ENCODE measurements around the gene RFNG. TPM values are rescaled to one million over a fixed set of nuclear protein-coding genes. Genes with fewer than 3 reads are reported as not detected.

RFNG gene
- total RNA-seq, 1 donor from 2014 or later, result 43.4 TPM

DNA sequence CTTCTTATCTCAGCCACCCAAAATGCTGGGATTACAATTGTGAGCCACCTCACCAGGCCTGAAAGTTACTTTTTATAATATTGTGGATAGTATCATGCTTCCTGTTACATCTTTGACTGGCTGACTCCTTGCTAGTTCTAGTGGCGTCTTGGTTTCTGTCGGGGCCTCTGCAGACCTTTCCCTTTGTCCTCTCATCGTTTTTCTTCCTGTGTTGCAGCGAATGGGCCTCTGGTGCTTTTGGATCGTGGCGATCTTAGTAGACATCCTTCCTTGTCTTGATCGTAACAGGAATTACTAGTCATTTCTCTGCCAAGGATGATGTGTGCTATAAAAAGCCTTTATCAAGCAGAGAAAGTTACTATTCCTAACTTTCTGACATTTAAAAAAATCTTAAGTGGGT, 53.4 kb downstream of the RFNG start:
- no peak overlapping the region for H3K27ac Mint-ChIP-seq
- no peaks in the 10 kb centered on the region for H3K27me3 Mint-ChIP-seq
- no peak for DNase-seq (ENCODE audit: extremely low spot score, unreplicated experiment)
- no peaks in the 10 kb centered on the region for H3K9me3 Mint-ChIP-seq
- H3K4me3 Mint-ChIP-seq, result no peak overlapping the region
- H3K36me3 Mint-ChIP-seq, result peaks cover 4% of the 10 kb centered on the region
- TF ChIP-seq, protein P1, sequence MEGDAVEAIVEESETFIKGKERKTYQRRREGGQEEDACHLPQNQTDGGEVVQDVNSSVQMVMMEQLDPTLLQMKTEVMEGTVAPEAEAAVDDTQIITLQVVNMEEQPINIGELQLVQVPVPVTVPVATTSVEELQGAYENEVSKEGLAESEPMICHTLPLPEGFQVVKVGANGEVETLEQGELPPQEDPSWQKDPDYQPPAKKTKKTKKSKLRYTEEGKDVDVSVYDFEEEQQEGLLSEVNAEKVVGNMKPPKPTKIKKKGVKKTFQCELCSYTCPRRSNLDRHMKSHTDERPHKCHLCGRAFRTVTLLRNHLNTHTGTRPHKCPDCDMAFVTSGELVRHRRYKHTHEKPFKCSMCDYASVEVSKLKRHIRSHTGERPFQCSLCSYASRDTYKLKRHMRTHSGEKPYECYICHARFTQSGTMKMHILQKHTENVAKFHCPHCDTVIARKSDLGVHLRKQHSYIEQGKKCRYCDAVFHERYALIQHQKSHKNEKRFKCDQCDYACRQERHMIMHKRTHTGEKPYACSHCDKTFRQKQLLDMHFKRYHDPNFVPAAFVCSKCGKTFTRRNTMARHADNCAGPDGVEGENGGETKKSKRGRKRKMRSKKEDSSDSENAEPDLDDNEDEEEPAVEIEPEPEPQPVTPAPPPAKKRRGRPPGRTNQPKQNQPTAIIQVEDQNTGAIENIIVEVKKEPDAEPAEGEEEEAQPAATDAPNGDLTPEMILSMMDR (conservative IDR thresholded peaks at IDR 0.05), result no peak
- H3K4me1 Mint-ChIP-seq (ENCODE audit: unreplicated experiment), result peaks cover 15% of the 10 kb centered on the region

Other genes starting within 250 kb of the RFNG start
- 1.2 and 1.7 TPM in 2 replicates for gene GCGR, start 247.7 kb downstream of the RFNG start, total RNA-seq (ENCODE audit: low replicate concordance)
- 54.2 and 101 TPM in 2 replicates for gene MCRIP1, start 218.5 kb downstream of the RFNG start, total RNA-seq (ENCODE audit: low replicate concordance)
- gene PPP1R27, start 216.8 kb downstream of the RFNG start, total RNA-seq (ENCODE audit: low replicate concordance), result not detected in 2 replicates
- gene P4HB, start 191.3 kb downstream of the RFNG start, total RNA-seq (ENCODE audit: low replicate concordance), result 555 and 815 TPM in 2 replicates
- gene ARHGDIA, start 180.5 kb downstream of the RFNG start, total RNA-seq (ENCODE audit: low replicate concordance), result 250 and 264 TPM in 2 replicates
- 102 and 124 TPM in 2 replicates for gene ALYREF, start 160.2 kb downstream of the RFNG start, total RNA-seq (ENCODE audit: low replicate concordance)
- gene ANAPC11, start 160.1 kb downstream of the RFNG start, total RNA-seq (ENCODE audit: low replicate concordance), result 136 and 140 TPM in 2 replicates
- 0.64 and 2.5 TPM in 2 replicates for gene NPB, start 149.6 kb downstream of the RFNG start, total RNA-seq (ENCODE audit: low replicate concordance)
- gene PCYT2, start 140.4 kb downstream of the RFNG start, total RNA-seq (ENCODE audit: low replicate concordance), result 46.8 and 50.4 TPM in 2 replicates
- gene SIRT7, start 133.6 kb downstream of the RFNG start, total RNA-seq (ENCODE audit: low replicate concordance), result 29.9 and 46.0 TPM in 2 replicates
- 22.4 and 30.0 TPM in 2 replicates for gene MAFG, start 124.1 kb downstream of the RFNG start, total RNA-seq (ENCODE audit: low replicate concordance)
- gene PYCR1, start 114.5 kb downstream of the RFNG start, total RNA-seq (ENCODE audit: low replicate concordance), result 110 and 127 TPM in 2 replicates
- gene MYADML2, start 104.6 kb downstream of the RFNG start, total RNA-seq (ENCODE audit: low replicate concordance), result not detected in 2 replicates
- 1.9 and 3.2 TPM in 2 replicates for gene NOTUM, start 90.6 kb downstream of the RFNG start, total RNA-seq (ENCODE audit: low replicate concordance)
- gene ASPSCR1, start 74.2 kb downstream of the RFNG start, total RNA-seq (ENCODE audit: low replicate concordance), result 31.5 and 35.6 TPM in 2 replicates
- gene CENPX, start 28.9 kb downstream of the RFNG start, total RNA-seq (ENCODE audit: low replicate concordance), result 60.4 and 69.3 TPM in 2 replicates
- gene LRRC45, start 28.5 kb downstream of the RFNG start, total RNA-seq (ENCODE audit: low replicate concordance), result 27.6 and 29.4 TPM in 2 replicates
- gene RAC3, start 20.1 kb downstream of the RFNG start, total RNA-seq (ENCODE audit: low replicate concordance), result 41.7 and 51.7 TPM in 2 replicates
- 158 and 175 TPM in 2 replicates for gene DCXR, start 14.1 kb downstream of the RFNG start, total RNA-seq (ENCODE audit: low replicate concordance)
- 111 and 112 TPM in 2 replicates for gene GPS1, start 87 bp upstream of the RFNG start, total RNA-seq (ENCODE audit: low replicate concordance)
- 97.0 and 97.1 TPM in 2 replicates for gene DUS1L, start 14.0 kb upstream of the RFNG start, total RNA-seq (ENCODE audit: low replicate concordance)
- gene FASN, start 46.4 kb upstream of the RFNG start, total RNA-seq (ENCODE audit: low replicate concordance), result 228 and 326 TPM in 2 replicates
- 33.5 and 58.7 TPM in 2 replicates for gene CCDC57, start 161.0 kb upstream of the RFNG start, total RNA-seq (ENCODE audit: low replicate concordance)
- gene SLC16A3, start 177.2 kb upstream of the RFNG start, total RNA-seq (ENCODE audit: low replicate concordance), result 27.8 and 29.8 TPM in 2 replicates
- gene CSNK1D, start 221.9 kb upstream of the RFNG start, total RNA-seq (ENCODE audit: low replicate concordance), result 176 and 184 TPM in 2 replicates